Stimulated activated CD4-positive, alpha-beta T cell treated with anti-CD3 and anti-CD28 coated beads, Interleukin-1b, Interleukin-23, amount 100 ng/mL, for 24 hours (primary cell): Measurements from ENCODE around the gene DPYSL5.

Experiments
- DNase-seq, 4 experiments: peaks; one replicate each; pipeline ENCODE4 v3.0.0-alpha.2; 2020; ENCODE audit warnings: low read depth in 4 of 4, low spot score in 1 of 4

DPYSL5 gene

DNA sequence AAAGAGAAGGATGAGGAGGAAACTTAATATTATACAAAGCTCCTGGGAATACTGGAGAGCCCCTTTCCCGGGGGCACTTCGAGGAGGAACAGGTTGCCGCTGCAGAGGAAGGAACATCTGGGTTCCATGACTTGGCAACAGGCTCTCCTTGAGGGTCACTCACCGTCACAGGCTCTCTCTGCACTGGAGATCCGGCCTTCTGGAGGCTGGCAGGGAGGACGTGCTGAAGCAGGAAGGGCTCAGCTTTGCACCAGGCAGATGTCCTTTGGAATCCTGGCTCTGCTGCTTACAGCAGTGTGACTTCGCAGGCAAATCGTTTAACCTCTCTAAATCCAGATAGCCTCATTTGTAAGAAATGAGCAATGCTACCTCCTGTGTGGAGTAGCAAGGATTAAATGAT lies 2.9 kb upstream of the DPYSL5 start:
- no peak for DNase-seq

DNA sequence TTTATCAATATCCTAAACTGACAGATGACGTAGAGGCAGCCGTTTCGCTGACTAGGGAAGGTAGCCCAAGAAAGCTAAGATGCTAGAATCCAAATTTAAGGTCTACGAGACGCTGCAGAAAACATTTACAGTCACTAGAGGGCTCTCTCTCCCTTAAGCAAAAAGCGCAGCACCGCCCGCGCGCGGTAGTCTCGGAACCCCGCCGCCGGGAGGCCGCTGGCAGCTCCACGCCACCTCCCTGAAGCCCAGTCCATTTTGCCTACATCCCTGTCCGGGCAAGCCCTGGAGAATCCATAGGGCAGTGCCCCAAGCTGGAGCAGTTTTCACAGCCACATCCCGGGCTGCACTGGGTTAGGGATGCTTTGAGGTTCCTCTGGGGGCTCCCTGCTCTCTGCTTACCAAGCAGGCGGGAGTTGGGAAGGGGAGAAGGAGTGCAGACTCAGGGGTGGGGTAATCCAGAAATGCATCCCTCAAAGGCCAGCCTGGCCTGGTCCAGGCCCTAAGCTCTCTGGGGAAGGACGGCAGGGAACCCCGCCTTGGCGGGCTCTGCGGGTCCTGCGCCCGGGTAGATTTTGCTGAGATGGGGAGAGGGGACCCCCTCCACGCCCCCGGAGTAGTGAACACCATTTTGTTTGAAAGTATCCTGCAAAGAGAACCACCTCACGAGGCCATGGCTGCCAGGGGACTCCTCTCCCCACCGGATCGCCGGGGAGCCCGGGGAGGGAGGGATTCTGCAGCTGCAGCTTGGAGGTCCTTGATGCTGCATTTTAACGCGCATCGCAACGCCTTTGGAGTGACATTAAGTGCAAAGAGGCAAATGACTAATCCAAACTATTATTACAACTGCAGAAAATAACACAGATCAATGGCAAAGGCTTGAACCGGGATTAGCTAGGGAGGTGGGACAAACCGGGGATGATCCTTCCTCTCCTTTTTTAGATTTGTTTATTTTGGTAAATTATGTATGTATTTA lies 1.3 kb upstream of the DPYSL5 start:
- peak; percentile 38 to 55 (median 44) for DNase-seq

DNA sequence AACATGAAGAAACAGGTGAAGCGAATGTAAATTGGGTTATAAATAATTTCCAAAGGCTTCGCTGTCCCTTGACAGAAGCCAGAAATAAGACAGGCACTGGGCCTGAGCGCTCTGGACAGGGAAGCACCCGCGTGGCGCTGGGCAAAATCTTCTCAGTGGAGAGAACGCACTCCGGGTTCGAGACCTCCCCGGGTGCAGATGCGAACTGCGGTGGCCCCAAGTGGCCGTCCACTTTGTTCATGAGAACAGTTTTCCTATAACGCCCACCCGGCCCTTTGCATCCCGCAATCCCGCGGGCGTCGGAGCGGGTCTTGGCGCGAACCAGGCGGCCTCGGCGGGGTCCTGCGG lies 651 bp upstream of the DPYSL5 start:
- DNase-seq: no peak

DNA sequence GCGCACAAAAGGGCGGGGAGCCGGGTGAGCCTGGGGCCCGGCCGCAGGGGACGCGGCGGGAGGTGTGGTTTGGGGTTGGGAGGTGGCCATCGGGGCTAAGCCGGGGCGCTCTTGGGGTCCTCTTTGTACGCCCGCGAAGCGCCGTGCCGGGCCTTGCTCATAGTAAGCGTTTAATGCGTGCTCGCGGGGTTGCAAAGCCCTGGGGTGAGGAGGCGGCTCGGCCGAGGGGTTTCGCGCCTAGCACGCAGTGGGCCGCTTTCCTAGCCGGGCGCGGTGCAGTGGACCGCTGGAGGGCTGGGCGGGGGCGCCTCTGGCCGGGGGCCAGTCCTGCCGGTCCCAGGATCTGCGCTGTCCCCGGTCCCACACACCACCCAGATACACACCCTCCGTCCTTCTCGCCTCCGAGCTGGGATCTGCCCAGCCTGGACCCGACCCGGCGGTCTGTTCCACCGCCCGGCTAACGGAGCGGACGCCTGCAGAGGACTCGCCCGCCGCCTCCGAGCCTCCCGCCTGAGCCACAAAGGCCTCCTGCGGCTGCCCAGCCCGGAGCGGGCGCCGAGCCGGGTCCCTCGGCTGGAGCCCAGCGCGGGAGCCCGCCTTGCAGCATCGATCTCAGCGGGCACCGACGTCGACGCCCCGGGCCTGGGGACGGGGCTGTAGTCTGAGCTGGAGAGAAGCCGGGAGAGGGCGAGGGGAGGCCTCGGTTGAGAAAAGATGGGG lies 564 bp downstream of the DPYSL5 start:
- DNase-seq: no peak

DNA sequence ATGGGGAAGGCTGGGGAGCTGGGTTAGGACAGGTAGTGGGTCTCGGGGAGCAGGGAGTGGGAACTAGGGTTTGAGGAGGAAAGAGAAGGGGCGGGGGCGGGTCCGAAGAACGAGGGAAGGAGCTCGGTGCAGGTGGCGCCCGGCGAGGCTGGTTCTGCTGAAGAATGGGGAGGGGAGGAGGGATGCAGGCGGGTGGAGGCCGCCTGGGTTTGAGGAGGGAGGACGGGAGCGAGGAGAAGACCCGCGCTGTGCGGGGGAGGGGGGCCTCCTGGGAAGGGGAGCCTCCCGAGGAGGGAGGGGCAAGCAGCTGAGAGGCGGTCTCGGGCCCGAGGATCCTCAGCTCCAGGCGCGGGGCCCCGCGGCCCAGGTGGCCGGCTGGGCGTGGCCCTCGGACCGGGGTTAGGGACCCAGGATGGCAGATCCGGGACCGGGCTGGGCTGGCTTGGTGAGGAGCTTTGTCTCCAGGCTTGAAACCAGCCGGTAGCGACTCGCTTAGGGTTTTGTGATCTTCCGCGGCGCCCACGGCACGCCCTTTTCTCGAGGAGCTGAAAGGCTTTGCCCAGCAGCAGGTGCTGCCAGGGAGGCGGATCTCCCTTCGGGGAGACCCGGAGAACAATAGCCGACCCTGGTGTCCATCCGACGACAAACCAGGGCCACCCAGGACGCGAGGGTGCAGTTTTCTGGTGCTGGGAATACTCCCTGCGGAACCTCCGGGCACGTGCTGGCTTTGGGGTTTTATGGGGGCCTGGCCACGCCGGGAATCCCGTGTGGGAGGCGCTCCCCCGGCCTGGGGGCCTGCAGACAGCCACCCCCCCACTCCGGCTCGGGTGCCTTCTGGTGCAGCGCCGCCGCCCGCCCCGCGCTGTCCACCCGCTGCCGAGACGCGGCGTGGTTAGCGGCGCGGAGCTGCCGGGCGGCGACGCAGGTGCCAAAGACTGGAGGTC lies 1.4 kb downstream of the DPYSL5 start:
- DNase-seq: no peak

DNA sequence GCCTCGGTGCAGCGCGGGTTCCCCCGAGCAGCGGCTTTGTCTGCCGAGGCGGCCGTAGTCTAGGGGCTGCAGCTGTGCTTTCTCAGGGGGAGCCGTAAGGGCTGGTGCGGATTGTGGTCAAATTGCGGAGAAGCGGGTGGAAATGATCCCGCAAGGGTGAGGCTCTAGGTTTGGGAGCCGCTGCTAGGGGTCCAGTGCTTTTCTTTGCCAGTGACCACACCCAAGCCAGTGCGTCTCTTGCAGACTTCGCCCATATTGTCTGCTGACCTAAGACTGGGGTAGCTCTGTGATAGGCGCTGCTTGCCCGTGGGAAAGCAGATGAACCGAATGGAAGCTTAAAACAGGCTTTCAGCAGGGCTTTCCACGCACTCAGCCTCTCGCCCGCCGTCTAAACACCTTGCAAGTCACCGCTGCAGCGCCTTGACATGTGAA lies 2.1 kb downstream of the DPYSL5 start:
- no peak for DNase-seq

DNA sequence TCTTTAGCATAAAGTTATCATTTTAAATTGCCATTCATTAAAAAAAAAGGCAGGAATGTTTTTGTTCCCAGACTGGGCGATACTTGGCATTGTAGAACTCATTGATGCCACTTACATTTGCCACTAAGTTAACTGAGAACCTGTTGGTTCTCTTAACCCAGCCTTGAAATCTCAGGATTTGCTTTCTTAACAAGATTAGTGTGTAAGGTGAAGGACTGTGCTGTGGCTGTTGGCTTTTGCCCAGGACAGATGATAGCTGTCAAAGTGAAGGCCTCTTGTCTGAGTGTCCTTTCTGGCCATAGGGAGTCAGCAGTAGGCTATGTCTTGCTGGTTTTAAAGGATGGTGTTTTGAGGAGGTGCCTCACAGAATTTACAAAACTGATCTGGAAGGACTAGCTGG lies 2.6 kb downstream of the DPYSL5 start:
- no peak for DNase-seq

DNA sequence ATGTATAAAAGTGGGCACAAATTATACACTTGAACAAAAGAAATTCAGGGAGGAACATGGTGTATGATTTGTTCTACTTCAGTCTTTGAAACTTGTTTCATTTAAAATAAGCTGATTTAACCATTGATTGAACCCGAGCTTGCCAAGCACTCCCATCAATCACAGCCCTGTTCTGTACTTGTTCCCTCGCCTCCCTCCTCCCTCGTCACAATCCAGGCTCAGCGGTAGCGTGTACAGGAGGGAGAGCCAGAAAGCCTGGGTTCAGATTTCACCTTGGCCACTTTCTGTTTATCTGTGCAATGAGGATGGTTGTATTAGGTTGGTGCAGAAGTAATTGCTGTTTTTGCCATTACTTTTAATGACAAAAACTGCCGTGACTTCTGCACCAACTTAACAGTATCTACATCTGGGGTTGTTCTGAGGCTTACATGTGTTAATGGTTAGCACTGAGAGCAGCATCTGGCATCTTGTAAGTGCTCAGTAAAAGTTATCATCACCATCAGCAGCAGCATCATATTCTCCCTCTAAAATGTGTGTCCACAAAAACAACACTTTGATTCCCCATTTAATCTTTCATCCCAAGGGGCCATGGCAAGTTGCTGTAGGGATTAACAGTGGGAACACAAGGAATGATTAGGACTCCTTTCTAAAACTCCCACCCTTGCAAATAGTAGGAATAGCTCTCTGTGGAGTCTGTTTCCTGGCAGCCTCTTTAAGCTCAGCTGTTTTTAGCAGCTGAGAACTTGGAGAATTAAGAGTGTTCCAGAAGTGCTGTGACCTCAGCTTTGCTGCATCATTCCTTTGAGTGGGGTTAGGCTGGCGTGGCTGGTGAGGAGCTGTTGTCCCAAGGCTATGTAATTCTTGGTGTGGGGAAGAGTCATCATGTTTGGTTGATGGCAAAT lies 4.7 kb downstream of the DPYSL5 start:
- DNase-seq: no peak

DNA sequence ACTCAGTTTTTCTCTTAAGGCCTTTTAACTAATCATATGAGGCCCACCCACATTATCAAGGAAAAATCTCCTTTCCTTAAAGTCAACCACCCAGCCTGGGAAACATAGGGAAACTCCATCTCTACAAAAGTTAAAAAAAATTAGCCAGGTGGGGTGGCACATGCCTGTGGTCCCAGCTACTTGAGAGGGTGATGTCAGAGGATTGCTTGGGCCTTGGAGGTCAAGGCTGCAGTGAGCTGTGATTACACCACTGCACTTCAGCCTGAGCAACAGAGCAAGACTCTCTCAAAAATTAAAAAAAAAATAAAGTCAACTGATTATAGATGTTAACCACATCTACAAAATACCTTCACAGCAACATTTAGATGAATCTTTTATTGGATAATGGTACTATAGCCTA lies 5.8 kb downstream of the DPYSL5 start:
- DNase-seq: no peak

DNA sequence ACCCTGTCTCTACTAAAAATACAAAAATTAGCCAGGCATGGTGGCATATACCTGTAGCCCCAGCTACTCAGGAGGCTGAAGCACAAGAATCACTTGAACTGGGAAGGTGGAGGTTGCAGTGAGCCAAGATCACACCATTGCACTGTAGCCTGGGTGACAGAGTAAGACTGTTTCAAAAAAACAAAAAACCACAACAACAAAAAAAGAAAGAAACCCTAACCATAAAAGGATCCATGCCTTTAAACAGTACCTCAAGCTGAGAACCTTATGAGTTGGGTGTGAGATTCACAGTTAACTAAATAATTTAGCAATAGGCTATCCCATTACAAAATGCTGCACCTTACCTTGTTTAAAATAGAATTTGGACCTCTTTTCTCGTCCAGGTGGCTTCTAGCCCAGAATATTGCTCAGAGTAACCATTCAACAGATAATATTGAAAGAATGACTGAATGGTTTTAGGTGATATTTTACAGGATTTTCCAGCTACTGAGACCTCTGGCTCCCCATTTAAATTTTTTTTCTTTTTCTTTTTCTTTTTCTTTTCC lies 6.4 kb downstream of the DPYSL5 start:
- no peak for DNase-seq

DNA sequence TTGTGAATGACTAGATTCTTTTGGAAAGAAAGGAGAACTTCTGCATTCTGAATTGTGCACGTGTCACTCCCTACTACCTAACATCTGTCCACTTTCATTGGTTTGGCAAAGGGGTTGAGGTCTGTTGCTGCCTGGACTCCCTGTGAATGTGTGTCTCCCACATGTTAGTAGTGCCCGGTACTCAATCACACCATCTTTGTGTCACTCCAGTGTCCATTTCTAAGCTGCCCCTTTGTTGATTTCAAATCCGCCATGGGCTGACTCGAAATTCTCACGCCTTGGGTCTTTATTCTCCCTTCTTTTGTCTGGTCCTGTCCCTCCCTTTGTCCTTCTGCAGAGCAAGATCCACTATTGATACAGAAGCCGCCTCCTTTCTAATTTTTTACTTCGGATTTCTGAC lies 7.5 kb downstream of the DPYSL5 start:
- DNase-seq: no peak

DNA sequence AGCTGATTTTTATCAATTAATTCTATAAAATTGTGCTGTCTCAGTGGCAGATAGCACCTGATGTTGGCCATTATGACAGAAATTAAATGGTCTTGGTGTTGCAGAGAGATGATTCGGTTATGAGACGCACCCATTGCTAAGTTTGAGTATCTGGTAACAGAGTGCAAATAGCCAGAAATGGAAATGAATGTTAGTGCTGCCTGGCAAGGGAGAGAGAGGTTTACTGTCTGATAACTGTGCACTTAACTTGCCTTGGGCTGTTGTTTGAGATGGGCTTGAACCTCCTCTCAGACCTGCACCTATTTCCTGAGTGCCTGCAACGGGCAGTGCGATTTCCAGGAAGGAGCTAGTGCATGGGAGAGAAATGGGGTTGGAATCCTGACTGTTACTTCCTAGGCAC lies 11.7 kb downstream of the DPYSL5 start:
- DNase-seq: no peak

DNA sequence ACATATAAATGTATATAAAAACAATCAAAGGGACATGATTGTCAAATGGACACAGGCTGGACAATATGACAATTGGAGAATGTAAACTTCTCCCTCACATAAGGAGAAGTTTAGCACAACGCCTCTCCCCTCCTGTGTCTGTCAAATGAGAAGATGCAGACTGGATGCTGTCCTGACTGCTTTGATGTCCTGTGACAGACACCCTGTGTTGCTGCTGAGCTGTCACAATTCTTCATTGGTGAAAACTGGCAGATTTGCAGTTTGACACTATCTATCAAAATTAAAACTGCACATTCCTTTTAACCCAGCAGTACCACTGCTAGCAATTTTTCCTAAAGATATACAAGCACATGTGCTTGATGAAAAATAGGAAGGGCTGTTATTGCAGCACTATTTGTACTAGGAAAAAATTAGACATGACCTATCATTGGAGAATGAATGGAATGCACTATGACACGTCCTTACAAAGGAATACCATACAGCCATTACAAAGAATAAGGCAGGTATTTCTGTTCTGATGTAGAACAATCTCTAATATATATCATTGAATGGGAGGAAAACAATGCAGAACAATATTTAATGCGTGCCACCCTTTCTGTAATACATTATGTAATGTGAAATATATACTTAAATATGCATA lies 12.4 kb downstream of the DPYSL5 start:
- DNase-seq: no peak

DNA sequence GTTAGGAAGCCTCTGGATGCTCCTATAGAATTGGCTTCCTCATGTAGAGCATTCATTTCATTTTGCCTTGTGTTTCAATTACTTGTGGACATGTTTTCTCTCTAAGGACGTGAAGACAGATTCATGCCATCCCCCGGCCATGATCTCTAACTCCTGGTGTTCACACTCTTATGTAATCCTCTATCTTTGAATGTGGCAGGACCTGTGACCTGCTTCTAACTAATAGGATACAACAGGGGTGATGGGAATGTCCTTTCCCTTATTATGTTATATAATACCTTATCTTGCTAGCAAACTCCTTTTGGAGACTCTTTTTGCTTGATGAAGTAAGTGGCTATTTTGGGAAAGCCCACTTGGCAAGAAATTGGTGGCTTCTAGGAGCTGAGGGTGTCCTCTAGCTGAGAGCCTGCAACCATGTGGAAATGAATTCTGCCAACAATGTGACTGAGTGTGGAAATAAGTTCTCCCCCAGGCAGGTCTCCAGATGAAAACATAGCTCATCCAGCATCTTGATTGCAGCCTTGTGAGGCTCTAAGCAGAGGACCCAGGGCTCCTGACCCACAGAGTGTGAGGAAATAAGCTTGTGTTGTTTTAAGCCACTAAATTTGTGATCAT lies 13.8 kb downstream of the DPYSL5 start:
- DNase-seq: no peak

DNA sequence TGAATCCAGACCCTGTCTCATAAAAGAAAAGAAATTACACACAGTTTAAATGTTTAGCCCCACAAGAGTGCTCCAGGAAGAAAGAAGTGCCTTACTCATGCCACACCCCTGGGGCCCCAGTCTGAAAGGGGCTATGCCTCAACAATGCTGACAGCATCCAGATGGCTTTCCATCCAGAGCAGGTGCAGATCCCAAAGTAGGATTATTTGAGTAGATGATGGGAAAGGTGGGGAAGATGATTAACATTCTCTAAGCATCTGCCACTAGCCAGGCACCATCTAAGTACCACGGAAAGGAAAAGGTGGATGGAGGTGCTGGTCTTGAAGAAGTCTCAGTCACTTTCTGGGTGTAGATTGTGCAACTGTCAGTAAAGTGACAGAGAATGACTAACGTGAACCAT lies 16.3 kb downstream of the DPYSL5 start:
- DNase-seq: no peak

DNA sequence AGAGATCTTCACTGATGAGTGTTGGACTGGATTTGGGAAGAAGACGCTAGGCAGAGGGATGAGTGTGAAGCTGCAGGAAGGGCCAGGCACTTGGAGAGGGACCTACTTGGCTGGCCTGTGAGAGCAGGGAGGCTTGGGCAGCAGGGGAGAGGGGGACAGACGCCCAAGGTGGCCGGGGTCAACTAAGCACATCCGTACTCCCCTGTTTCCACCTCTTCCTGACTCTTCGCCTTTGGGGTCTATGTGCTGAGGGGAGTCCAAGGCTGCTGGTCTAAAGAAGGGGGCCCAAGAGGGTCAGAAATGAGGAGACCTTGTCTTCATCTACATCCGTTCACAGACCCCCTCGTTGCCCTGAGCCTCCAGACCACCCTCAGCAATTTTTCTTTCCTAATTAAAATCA lies 16.7 kb downstream of the DPYSL5 start:
- no peak for DNase-seq

DNA sequence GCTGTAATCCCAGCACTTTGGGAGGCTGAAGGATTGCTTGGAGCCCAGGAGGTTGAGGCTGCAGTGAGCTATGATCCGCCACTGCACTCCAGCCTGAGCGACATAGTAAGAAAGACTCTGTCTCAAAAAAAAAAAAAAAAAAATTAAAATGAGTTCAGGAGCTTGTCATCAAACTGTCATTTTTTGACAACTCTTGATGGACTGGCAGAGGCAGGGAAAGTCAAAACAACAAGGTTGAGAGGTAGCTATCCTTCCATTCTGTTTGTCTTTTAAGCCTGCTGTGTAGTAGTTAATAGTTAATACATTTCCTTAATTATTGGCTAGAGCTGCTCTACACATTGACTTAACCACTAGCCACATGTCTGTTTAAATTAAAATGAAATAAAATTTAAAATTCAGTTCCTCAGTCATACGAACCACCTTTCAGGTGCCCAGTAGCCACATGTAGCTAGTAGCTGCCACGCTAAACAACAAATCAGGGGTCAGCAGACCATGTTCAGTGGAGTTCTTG lies 22.7 kb downstream of the DPYSL5 start:
- DNase-seq: no peak

DNA sequence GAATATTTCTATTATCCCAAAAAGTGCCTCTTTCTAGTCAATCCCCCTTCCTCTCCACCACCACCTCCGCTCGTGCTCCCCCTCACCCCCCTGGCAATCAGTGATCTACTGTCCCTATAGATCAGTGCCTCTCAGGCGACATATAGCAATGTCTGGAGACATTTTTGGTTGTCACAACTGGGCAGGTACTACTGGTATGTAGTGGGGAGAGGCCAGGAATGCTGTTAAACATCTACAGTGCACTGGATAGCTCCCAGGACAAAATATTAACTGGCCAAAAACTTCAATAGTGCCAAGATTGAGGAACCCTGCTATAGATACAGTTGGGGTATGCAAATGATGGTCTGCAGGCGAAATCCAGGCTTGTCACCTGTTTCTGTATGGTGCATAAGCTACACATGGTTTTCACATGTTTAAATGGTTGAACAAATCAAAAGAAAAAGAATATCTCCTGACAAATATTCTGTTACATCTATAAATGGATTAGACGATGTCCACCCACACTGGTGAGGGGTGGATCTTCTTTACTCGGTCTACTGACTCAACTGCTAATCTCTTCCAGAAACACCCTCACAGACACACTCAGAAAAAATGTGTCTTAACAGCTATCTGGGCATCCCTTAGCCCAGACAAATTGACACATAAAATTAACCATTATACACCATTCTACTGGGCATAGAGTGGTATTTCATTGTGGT lies 25.5 kb downstream of the DPYSL5 start:
- no peak for DNase-seq
